NOMO-1 treated with dmso at 0.1 percent for 144 hours (cell line): ENCODE results near the gene GPR108.

Experiments
- DNase-seq: peaks from one replicate; lab custom pipeline; 2025; ENCODE audit not compliant: unreplicated experiment; lab: John Stamatoyannopoulos, UW

The GPR108 gene

DNA sequence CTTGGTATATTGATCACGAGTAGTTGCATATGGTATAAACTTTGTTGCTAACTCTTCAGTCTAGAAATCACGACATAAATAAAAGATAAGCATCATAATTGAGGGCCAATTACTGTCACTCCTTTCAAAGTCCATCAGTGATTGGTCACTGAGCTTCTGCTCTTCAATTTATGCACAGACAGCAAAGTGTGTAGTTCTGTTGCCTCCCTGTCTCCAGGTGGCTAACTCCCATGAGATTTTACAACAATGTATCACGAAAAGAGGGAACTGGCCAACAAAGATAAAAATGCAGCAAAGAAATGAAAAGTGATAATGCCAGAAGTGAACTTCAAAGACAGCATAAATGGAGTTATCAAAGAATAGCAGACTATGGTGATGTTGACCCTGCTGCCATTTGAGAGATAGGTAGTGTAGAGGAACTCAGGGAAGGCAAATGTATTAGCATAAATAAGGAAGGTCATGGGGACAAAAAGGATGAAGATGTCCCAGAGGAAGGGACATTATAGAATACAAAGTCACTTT, 54.7 kb downstream of the GPR108 start:
- DNase-seq, result no peak

- no peak for DNase-seq
Measured at GRCh38 chr19:6680141-6680540, 57.2 kb downstream of the GPR108 start.
